ENCODE data around the gene SLC35G1. TPM values are rescaled to one million over a fixed set of nuclear protein-coding genes. Genes with fewer than 3 reads are reported as not detected.
A peak's percentile ranks its signal among the peaks of the same experiment; 100 is the strongest.

The SLC35G1 gene
- total RNA-seq, 2 experiments from 2014 or later = 2.9 to 3.1 TPM

- Histone ChIP-seq H3K27me3 (ENCODE audit: control insufficient read depth in 1 of 2, insufficient read depth in 2 of 2, low read length in 2 of 2) (no peaks in the 10 kb centered on the region), H3K4me1 (ENCODE audit: insufficient read depth, low read length) (no peaks in the 10 kb centered on the region), H3K4me3 (ENCODE audit: low read length) (no peak overlapping the region), H3K27ac (ENCODE audit: low read depth in 1 of 2, low read length in 2 of 2) (no peak overlapping the region), H3K36me3 (ENCODE audit: insufficient read depth, low read length) (peaks cover 3% of the 10 kb centered on the region), H3K9me3 (ENCODE audit: control insufficient read depth in 1 of 2, insufficient read depth in 1 of 2, low read length in 2 of 2) (no peaks in the 10 kb centered on the region)
- DNase-seq = no peak
- Mint-ChIP-seq H3K36me3 (ENCODE audit: low read depth) (no peaks in the 10 kb centered on the region), H3K9me3 (no peaks in the 10 kb centered on the region), H3K4me1 (ENCODE audit: low read depth) (no peaks in the 10 kb centered on the region), H3K27me3 (no peaks in the 10 kb centered on the region), H3K27ac (no peak overlapping the region), H3K4me3 (no peak overlapping the region)
- ChIA-PET CTCF (interaction anchor here (1.3 kb wide), 1 partner anchor 11 kb away, joined by 3 read pairs; no protein-coding TSS in a partner anchor), POLR2A (no interaction called here)
- intact Hi-C loops (cut with DNase I, micrococcal nuclease) = loop anchor here in 1 of 2 experiments (5.0 kb wide), 1 partner anchor 405 kb away; no protein-coding TSS in a partner anchor
- ATAC-seq (ENCODE audit: poor library complexity) = no peak
- no peak for TF ChIP-seq CTCF (IDR thresholded peaks at IDR 0.05)
Measured at GRCh38 chr10:93917064-93917391, 23.2 kb downstream of the SLC35G1 start.

- intact Hi-C loops (cut with DNase I, micrococcal nuclease) = loop anchor here in 1 of 2 experiments (5.0 kb wide), 1 partner anchor 404 kb away; no protein-coding TSS in a partner anchor
- ATAC-seq (ENCODE audit: poor library complexity) = no peak
- H3K9me3 ChIP-seq (ENCODE audit: control insufficient read depth in 1 of 2, insufficient read depth in 1 of 2, low read length in 2 of 2) = no peaks in the 10 kb centered on the region
- no peak for TF ChIP-seq CTCF (IDR thresholded peaks at IDR 0.05)
- H3K4me1 ChIP-seq (ENCODE audit: insufficient read depth, low read length) = no peaks in the 10 kb centered on the region
- Mint-ChIP-seq H3K36me3 (ENCODE audit: low read depth) (no peaks in the 10 kb centered on the region), H3K4me1 (ENCODE audit: low read depth) (no peaks in the 10 kb centered on the region), H3K9me3 (no peaks in the 10 kb centered on the region), H3K27me3 (no peaks in the 10 kb centered on the region), H3K4me3 (no peak overlapping the region), H3K27ac (no peak overlapping the region)
- POLR2A ChIA-PET = no interaction called here
- no peak overlapping the region for H3K27ac ChIP-seq (ENCODE audit: low read depth in 1 of 2, low read length in 2 of 2)
- DNase-seq = no peak
- CTCF ChIA-PET = no interaction called here
- no peak overlapping the region for H3K4me3 ChIP-seq (ENCODE audit: low read length)
- H3K36me3 ChIP-seq (ENCODE audit: insufficient read depth, low read length) = peaks cover 3% of the 10 kb centered on the region
- H3K27me3 ChIP-seq (ENCODE audit: control insufficient read depth in 1 of 2, insufficient read depth in 2 of 2, low read length in 2 of 2) = no peaks in the 10 kb centered on the region
Measured at GRCh38 chr10:93917821-93918220, 24.0 kb downstream of the SLC35G1 start.

GRCh38 chr10:93921338-93921737 is 27.6 kb downstream of the SLC35G1 start:
- DNase-seq (peak in 12 of 14 experiments; percentile 3 to 53 (median 26)), ATAC-seq (ENCODE audit: poor library complexity) (no peak)
- no peaks in the 10 kb centered on the region for H3K9me3 Mint-ChIP-seq
- CTCF ChIA-PET = interaction anchor here (1.1 kb wide), 1 partner anchor 108 kb away, joined by 5 read pairs; no protein-coding TSS in a partner anchor
- H3K36me3 Mint-ChIP-seq (ENCODE audit: low read depth) = peaks cover 4% of the 10 kb centered on the region
- H3K27me3 Mint-ChIP-seq = peaks cover under 1% of the 10 kb centered on the region
- H3K27me3 ChIP-seq (ENCODE audit: control insufficient read depth in 1 of 2, insufficient read depth in 2 of 2, low read length in 2 of 2) = no peaks in the 10 kb centered on the region
- peak; percentile 60 for TF ChIP-seq CTCF (IDR thresholded peaks at IDR 0.05)
- no peak overlapping the region for H3K27ac Mint-ChIP-seq
- H3K27ac ChIP-seq (ENCODE audit: low read depth in 1 of 2, low read length in 2 of 2) = no peak overlapping the region
- no peaks in the 10 kb centered on the region for H3K9me3 ChIP-seq (ENCODE audit: control insufficient read depth in 1 of 2, insufficient read depth in 1 of 2, low read length in 2 of 2)
- intact Hi-C loops (cut with DNase I, micrococcal nuclease) = loop anchor here in 1 of 2 experiments (2.0 kb wide), 2 partner anchors 107 to 369 kb away; no protein-coding TSS in a partner anchor
- H3K4me3 Mint-ChIP-seq = no peak overlapping the region
- POLR2A ChIA-PET = no interaction called here
- no peaks in the 10 kb centered on the region for H3K4me1 ChIP-seq (ENCODE audit: insufficient read depth, low read length)
- H3K36me3 ChIP-seq (ENCODE audit: insufficient read depth, low read length) = no peaks in the 10 kb centered on the region
- H3K4me1 Mint-ChIP-seq (ENCODE audit: low read depth) = no peaks in the 10 kb centered on the region
- no peak overlapping the region for H3K4me3 ChIP-seq (ENCODE audit: low read length)
